Measurements from ENCODE around the gene ZCCHC13. TPM values are rescaled to one million over a fixed set of nuclear protein-coding genes. Genes with fewer than 3 reads are reported as not detected.
"Not testable (repeated sequence)": the region's sequence is repeated elsewhere in the genome, so short reads cannot be mapped to it uniquely, and the experiment has no call there.

ZCCHC13 gene
- total RNA-seq: not detected

GRCh38 chrX:74304016-74304415 is at the start of gene ZCCHC13:
TSS of gene ZCCHC13 (plus strand) at chrX:74304180. CDS start at chrX:74304267, 87 bp downstream.
- no peak for DNase-seq

DNA sequence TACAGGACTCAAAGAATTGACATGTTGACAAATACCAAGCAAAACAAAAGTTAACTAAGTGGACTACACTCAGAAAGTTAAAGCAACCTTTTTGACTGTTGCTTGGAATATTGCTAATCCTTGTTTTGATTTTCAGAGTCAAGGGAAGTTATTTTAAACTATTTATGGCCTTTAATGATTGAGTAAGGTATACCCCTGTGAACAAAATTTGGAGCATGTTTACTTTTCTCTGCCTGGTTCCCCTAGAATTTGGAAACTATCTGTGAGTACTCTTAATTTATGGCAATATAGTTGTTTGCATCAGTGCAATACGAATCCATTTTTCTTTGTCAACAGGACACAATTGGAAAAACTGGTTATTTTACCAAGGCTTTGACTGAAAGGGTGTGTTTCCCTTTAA is 45.9 kb upstream of the ZCCHC13 start:
- not testable (repeated sequence) for DNase-seq

DNA sequence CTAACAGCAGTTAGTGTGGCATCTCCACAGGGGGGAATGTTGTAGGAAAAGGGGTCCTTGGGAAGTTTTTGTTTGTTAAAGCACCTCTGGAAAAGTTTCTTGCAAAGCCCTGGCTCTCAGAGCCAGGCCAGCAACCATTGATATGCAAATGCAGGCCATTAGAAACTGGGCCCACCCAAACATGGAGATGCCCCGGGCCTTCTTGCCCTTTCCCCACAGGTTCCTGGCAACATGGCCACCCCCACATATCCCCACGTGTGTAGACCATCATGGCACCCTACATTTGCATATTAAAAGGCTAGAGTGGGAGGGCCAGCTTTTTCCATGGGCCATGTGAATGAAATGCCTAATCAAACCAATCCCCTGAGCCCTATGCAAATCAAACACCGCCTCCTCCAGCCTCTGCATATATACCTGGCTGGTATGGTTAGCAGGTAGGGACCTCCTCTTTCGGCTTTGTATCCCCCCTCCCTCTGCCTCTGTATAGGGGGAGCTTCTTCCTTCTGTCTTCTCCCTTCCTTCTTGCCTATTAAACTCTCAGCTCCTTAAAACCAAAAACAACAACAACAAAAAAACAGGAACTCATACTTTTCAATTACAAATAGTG is 44.0 kb upstream of the ZCCHC13 start:
- DNase-seq: no peak

- no peak for DNase-seq
These were observed 41.3 kb upstream of the ZCCHC13 start for GRCh38 chrX:74262452-74263209.

- DNase-seq: no peak
These were observed 33.6 kb upstream of the ZCCHC13 start for GRCh38 chrX:74270393-74270792.

DNA sequence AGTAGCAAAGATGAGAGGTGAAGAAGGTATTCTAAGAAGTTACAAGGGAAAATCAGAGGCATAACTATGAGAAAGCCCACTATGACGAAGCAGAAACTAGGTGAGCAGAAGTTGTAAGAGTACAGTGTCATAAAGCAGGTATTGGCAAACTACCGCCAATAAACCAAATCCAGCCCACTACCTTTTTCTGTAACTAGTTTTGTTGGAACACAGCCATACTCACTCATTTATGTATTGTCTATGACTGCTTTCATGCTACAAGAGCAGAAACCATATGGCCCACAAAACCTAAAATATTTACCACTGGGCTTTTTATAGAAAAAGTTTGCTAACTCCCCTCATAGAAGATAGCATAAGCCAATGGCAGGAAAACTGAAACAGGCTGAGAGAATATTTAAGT is 31.8 kb upstream of the ZCCHC13 start:
- no peak for DNase-seq

DNA sequence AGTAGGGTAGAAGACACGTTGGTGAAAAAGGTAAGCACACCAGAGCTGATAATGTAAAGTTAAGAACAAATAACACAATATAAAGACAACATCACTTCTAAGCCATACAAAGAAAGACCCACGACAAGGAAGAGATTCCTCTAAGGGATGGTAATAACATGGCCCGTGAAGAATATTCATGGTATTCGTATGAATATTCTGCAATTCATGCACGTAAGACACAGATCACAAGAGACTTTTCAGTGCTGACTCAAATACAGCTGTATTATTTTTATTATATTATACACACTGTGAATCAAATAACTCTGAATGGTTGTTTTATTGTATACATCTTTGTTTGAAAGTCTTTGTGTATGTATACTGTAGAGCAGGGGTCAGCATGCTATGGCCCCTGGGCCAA is 29.5 kb upstream of the ZCCHC13 start:
- DNase-seq: no peak

- no peak for DNase-seq
These were observed 26.7 kb upstream of the ZCCHC13 start for GRCh38 chrX:74277320-74277719.

DNA sequence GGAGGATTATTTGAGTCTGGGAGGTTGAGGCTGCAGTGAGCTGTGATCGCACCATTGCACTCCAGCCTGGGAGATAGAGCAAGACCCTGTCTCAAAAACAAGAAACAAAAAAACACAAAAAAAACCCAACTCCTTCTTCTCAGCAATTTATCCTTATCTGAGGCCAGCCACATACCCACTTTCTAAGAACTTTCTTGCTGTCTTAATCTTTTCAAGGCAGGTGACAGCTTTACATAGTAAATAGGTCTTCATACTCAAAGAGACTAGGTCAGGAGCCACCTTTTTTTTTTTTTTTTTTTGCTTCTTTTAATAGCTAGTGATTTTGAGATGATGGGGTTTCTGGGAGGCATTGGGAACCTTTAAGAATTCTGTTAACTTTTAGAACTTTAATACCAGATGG is 26.1 kb upstream of the ZCCHC13 start:
- no peak for DNase-seq

- no peak for DNase-seq
These were observed 23.2 kb upstream of the ZCCHC13 start for GRCh38 chrX:74280759-74281158.

DNA sequence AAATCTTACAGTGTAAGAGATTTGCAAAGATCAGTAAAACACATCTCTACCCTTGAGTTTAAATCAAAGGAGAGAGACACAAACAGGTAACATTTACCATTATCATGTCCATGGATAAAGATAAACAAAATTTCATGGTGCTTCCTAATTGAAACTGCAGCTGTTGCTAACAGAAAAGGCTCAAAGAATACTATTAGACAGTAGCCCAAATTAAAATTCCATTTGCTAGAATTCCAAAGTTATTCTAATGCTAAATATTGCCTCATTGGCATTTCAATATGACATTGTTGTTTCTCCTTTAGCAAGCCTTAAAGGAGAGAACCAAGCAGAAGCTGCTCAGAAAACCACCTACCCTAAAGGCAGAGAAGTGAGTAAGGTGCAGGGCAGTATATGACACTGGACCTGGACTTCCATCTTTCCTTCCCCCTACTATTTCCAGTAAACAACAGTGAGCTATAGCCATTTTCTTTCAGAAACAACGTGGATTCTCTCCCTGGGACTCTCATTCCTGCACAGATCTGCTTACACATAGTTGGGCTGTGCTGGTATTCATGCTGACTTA is 19.5 kb upstream of the ZCCHC13 start:
- DNase-seq: no peak

GRCh38 chrX:74286950-74287740 is 16.8 kb upstream of the ZCCHC13 start:
- DNase-seq: no peak

DNA sequence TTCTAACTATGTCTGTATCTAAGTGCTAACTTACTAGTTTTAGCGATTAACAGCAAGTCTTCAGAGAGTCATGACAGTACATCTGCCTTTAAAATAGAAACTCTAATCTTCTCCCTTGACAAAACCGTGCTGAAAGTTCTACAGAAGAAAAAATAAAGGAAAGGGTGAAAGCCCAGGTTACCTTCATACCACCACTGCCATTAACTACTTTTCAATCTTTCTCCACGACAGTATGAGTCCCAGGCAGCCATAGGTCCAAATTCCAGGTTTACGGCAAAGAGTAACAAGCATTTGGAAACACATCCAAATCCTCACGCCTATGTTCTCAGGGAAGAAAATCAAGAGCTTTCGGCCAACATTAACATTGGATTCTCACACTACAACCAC is 12.4 kb upstream of the ZCCHC13 start:
- DNase-seq: peak; percentile 39

DNA sequence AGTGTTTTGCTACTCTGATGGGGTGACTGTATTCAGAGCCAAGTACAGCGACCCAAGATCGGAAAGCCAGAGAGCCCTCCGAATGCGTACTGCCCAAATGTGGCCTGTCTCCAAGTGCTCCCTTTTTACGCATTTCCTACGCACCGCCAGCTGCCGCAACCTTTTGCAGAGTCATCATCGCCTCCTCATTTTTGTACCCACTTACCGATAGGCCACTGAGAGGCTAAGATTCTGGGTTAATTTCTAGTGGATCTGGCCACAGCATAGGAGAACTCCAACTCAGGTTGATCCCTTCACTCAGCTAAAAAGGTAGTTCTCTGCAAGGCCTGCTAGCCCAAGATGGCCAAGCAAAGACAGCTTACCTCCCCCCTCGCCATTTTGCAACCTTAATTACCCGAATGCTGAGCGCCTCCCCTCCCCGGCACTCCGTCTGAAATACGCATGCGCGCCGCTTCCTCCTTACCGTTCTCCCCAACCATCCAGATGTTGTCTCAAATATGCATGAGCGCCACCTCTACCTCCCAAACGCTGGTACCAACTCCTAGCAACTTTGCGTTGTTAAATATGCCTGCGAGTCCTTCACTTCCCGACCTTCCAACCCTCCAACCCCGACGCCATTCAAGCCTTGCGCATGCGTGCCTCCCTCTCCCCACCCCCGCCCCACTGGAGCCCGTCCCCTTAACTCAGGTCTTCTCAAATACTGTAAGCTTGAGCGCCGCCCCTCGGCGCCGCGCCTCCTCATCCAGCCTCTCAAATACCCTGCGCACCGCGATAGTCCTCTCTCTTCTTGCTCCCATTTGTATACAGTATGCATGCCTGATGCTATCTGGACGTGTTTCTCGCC is 11.8 kb upstream of the ZCCHC13 start:
- peak; percentile 87 for DNase-seq

GRCh38 chrX:74292808-74293123 is 11.2 kb upstream of the ZCCHC13 start:
- DNase-seq: no peak

DNA sequence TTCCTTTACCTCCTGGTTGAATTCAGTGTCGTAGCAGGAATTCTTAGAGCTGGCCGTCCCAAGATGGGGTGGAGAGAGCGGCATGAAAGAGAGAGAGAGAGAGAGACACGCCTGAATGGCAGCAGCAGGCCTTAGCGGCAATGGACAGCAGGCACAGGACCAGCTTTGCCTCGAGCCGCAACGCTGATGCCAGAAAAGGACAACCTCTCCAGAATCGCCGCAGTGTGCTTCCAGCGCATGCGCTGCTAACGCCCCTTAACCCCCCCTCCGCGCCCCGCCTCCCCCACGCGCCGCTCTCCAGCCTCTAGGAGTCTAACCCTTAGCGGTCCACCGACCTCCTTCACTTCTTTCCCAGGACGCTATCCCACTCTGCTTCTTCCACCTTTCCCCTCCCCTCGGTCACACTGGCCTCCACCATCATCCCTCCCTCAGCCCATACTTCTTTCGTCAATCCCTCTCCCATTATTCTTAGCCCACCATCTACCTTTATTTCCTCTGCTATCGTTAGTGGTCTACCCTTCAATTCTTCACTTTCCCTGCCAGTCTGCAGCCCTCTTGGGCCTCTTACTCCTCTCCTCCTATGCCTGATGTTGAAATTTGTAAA is 10.5 kb upstream of the ZCCHC13 start:
- peak; percentile 64 for DNase-seq

GRCh38 chrX:74295101-74295500 is 8.9 kb upstream of the ZCCHC13 start:
- DNase-seq: no peak

- DNase-seq: no peak
These were observed 6.2 kb upstream of the ZCCHC13 start for GRCh38 chrX:74297766-74298165.

DNA sequence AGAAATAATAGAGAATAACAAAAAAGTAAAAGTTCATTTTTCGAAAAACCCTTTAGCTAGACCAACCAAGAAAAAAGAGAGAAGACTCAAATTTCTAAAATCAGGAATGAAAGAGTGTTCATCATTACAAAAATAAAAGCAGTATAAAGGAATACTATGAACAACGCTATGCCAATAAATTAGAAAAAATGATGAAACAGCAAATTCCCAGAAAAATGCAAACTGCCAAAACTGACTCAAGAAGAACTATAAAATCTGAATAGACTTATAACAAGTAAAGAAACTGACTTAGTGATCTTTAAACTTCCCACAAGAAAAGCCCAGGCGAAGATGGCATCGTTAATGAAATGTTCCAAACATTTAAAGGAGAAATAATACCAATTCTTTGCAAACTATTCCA is 3.1 kb upstream of the ZCCHC13 start:
- DNase-seq: no peak

- no peak for DNase-seq
These were observed 14.7 kb downstream of the ZCCHC13 start for GRCh38 chrX:74318672-74319071.

DNA sequence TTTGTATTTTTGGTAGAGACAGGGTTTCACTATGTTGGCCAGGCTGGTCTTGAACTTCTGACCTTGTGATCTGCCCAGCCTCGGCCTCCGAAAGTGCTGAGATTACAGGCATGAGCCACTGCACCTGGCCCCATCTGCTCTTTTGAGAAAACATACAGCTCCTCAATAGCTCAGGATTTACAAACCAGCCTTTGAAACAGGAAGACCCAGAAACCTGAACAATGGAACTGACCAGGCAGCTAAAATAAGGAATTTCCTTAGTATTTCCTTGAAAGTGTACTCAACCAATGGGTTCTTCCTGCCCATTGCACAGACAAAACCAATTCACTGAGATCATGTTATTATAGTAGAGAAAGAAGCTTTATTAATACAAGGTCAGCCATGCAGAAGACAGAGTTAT is 15.3 kb downstream of the ZCCHC13 start:
- DNase-seq: not testable (repeated sequence)

DNA sequence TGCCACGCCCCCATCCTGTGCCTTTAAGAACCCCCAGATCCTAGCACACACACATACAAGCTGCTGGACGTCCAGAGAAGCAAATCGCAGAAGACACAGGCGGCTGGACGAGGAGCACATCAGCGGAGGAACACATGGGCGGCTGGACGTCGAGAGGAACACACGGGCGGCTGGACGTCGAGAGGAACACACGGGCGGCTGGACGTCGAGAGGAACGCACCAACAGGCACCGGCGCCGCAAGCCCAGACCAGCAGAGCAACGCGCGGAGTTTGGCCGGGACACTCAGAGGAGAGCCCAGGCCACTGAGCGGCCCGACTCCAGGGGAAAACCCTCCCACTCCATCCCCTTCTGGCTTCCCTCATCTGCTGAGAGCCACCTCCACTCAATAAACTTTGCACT is 17.2 kb downstream of the ZCCHC13 start:
- DNase-seq: no peak

Data from skin of body (tissue), 2 donors.